NCI-H1436 (cell line): Measurements from ENCODE around the gene ST6GALNAC6.
A peak's percentile ranks its signal among the peaks of the same experiment; 100 is the strongest.

Source experiments
- DNase-seq: peaks from one replicate; lab custom pipeline; 2025; lab: John Stamatoyannopoulos, UW

Gene ST6GALNAC6, protein sequence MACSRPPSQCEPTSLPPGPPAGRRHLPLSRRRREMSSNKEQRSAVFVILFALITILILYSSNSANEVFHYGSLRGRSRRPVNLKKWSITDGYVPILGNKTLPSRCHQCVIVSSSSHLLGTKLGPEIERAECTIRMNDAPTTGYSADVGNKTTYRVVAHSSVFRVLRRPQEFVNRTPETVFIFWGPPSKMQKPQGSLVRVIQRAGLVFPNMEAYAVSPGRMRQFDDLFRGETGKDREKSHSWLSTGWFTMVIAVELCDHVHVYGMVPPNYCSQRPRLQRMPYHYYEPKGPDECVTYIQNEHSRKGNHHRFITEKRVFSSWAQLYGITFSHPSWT

DNA sequence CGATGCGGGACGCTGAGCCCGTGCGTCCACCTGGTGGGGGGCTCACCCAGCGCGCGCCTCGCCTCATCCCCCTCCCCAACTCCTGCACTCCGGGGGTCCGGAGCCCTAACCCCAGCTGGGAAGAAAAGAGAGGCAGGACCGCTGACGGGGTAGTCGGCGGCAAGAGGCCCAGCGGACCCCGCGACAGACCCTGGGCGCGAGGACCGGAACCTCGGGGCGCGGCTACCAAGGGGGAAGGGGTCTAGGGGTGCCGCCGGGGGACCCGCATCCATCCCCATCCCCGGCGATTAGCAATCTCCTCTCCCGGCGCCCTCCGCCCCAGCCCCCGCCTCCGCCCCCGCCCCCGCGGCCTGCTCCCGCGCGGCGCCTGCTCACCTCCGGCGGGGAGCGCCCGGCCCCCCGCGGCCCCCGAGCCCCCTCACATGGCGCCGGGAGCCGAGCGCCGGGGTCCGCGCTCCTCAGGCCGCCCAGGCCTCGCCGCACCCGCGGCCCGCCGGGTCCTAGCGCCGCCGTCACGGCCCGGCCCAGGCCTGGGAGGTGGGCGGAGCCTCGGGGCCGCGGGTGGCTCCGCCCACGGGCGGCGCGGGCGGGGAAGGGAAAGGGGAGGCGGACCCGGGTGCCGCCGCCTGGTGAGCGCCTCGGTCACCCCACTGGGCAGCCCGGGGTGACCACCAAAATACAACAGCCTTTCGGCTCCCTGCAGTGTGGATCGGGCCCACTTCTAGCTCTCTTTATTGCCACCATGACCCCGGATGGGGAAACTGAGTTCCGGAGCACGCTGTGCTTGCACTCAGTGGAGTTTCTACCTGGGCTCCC lies at the start of gene ST6GALNAC6:
ST6GALNAC6 (minus strand) TSS at position 476 of the 816 bp plus-strand sequence. CDS start 1,622 bp downstream, outside the sequence.
- peak; percentile 55 for DNase-seq

DNA sequence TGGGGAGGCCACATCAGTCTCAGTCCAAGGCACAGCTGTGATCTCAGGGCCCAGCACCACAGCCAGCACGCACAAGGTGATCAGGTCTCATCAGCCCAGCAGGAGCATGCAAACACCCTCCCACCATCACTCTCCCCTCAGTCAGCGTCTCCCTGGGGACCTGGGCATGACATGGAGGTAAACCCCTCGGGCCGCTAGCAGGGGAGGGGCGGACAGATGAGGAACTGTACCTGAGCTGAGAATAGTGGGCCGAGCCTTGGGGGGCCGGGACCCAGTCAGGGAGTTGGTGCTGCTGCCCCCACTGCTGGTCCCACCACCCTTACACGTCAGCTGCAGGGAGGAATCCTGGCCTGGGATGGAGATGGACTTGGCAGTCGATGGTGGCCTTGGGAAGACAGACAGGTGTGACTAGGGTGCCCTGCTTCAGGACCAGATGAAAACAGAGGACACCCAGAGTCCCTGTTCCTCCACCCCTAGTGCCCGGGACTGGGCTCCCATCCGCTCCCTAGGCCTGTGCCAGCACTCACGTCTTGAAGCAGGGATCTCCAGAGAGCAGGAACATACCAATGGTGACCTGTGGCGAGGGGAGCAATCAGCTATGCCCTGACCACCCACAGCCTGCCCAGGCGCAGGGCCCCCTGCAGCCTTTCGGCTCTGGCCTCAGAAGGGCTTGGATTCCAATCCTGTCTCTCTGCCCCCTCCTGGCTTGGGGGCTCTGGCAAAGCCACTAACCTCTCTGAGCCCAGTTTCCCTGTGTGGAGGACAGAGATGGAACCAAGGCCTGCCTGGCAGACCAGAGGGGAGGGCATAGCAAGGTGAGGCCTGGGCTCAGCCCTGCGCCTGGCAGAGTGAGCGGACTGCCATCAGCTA lies 48.7 kb upstream of the ST6GALNAC6 start:
- no peak for DNase-seq

DNA sequence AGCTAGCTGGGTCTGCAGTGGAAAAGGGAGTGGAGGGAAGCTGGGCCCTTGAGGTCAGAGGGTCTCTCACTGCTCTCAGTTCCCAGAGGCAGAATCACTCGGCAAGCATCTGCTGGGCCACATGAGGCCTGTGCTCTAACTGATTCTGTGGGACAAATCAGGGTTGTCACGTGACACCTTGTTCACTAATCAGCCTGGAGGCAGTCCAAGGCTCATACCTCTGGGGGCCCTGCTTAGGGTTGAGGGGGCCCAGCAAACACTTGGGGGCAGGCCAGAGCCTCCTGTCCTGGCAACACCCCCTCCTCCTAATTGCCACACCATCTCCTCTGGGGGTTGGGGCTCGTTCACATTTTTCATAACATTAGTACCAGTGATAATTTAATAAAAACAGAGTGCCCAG lies 47.3 kb upstream of the ST6GALNAC6 start:
- no peak for DNase-seq

DNA sequence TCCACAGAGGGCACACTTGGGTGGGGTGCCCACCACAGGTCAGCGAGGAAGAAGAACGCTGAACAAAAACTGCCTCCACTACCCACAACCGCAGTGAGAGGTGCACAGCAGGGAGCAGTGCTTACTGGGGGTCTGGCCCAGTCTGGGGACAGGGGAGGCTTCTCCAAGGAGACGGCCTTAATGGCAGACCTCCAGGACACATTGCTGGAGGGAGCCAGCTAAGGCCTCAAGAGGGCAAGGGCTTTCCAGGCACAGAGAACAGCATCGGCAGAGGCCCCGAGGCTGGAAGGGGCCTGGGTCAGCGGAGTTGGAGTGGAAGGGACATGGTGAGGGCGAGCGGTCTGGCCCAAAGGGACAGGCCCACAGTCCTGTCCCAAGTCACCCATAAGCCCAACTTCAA lies 46.5 kb upstream of the ST6GALNAC6 start:
- DNase-seq: no peak

DNA sequence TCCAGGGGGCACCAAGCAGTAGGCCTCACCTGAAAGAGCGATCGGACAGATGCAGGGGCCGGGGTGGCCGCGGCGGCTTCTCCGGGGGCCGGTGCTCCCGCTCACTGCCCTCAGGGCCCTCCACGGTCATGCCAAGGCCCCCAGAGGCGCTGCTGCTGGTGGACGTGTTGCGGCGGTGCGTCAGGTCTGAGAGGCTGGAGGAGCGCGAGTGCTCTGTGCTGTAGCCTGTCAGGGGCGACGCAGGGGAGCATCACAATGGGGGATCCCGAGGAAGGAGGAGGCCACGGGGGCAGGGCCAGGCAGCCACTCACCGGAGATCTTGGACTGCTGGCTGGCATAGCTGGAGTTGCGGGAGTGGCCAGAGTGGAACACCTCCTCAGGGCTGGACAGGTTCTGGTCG lies 45.9 kb upstream of the ST6GALNAC6 start:
- DNase-seq: no peak

DNA sequence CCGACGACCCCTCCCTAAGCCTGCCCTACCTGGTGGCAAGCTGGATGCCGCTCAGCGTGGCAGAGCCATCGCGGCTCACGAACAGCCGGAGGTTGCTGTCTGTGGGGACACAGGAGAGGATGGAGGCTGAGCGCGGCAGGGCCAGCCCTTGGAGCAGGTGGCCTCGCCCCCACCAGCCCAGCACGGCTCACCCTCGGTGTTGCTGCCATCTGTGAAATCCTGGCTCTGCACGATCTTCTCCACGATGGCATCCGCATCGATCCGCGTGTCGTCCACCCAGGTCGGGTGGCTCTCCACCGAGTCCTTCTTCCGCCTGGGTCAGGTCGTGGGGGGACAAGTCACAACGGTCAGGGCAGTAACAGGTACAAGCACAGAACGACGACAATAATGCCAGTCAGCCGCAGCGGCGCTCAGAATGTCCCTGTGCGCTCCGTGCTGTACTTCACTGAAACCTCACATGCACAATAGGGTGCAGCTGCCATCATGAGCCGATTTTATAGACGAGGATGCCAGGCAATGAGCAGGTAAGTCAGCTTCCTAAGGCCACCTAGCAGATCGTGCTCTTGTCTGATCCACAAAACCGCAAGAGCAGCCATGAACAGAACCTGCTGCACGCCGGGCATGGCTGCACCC lies 45.3 kb upstream of the ST6GALNAC6 start:
- no peak for DNase-seq

DNA sequence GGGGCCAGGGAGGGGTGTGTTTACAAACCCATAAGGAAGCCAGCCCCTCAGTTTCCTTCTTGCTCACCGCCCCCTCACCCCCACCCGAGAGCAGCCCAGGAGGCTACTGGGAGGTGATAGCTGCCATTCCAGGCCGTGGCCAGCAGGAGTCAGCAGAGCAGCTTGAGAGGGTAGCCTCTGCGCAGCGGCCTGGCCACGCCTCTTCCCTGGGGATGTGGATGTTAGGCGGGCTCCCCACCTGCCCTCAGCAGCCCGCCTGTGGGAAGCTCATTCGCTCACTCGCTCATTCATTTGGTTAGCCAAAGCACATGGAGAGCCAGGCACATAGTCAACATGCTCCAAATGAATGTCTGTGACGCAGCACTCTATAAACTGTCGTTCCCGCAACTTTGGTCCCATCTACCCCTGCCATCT lies 44.3 kb upstream of the ST6GALNAC6 start:
- peak; percentile 92 for DNase-seq

DNA sequence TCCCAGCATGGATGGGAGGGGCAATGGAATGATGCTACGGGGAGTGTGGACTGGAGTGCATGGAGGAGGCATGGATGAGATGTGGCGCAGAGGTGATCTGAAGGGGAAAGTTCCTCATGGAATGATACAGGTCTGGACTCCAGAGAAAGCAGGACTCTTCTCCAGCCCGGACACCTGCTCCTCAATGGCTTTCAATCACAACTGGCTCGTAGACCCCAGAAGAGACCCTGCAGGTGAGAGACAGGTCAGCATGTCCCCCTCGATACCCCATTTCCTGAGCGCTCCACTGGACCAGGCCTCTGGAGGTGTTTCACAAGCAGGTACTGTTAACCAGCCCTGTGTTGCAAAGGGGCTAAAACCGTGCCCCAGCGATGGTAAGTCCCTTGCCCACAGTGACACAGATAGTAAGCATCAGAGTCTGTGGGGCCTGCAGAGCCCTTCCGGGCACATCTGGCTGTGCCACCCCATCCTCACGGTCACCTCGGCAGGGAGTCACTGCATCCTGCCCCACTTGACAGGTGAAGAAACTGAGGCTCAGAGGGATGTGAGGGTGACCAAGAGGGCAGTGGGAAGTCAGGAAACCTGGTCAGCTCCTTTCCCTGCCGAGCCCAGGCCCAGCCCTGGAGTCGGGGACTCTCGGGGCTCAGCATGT lies 43.7 kb upstream of the ST6GALNAC6 start:
- DNase-seq: no peak

DNA sequence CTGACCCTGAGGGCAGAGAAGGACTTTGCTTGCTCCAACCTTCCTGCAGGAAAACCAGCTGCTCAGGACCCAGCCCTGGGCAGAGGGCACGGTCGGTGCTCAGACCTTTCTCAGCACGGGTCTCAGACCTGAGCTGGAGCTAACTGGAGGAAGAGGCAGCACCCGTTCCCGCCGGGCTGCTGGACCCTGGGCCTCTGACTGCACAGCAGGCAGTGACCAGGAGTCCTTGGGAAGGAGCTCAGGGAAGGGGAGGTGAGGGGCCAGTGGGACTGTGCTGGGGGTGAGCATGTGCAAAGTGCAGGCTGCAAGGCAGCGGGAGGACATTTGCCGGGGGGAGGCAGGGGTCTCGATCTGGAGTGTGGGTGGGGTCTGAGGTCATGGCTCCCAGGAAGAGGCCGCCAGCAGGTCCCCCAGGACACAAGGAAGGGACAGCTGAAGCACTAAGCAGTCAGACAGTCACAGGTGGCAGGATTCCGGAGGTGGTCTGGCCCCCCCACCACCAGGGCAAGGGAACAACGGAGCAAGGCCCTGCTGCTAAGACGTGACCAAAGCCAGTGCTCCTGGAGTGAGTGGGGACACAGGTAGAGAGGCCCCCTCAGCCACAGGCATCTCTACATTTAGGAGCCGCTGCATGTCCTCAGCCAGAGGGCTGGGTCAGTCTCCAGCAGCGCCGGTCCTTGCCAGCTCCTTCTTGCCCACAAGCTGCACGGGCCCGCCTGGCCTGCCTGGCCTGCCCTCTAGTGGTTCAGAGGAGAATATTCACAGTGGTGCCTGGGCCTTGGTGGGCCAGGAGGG lies 43.0 kb upstream of the ST6GALNAC6 start:
- DNase-seq: peak; percentile 32

DNA sequence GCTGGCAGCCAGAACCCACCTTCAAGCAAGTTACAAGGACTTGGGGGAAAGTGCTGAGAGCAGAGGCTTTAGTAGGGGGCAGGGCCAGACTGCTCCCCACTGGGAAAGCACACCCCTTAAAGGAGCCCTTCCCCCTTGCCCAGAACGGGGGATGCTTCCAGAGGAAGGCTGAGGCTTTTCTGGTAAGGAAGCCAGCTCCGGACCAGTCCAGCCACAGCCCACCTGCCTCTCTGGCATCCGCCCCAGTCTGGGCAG lies 42.5 kb upstream of the ST6GALNAC6 start:
- DNase-seq: no peak

DNA sequence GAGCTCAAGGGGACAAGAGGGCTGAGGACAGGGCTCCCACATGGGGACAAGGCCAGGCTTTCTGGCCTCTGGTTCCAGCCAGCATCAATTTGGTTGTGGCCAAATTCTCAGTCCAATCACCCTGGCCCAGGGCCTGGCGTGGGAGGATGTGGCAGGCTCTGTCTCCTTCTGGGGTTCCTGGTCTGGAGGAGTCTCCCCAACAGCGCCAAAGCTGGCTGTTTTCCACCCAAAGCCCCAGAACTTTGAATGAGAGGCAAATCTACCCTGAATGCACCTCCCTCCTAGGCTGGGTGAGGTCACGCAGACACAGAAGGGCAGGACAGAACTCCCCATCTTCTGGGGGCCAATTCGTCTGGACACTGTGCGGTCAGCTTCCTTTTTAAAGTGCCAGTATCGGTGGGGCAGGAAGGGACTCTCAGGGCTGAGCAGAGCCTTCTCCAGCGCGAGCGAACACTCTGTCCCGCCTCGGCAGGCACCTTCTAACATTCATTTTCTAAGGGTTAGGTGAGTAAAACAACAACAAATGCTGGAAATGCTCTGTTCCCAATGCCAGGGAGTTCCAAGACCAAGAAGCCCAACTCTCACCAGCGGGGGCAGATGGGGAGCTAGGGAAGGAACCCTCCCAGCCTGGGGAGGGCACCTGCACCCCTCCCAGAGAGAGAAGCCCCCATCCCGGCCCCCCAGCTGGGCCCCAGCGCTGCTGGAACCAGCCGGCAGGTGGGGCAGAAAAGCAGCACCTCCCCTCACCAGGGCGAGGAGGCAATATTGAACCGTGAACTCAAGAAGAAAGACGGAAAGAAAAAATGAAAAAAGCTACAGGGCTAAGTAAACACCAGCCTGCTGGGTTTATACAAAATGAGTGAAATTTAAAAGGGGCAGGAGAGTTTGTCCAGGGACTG lies 41.9 kb upstream of the ST6GALNAC6 start:
- no peak for DNase-seq

DNA sequence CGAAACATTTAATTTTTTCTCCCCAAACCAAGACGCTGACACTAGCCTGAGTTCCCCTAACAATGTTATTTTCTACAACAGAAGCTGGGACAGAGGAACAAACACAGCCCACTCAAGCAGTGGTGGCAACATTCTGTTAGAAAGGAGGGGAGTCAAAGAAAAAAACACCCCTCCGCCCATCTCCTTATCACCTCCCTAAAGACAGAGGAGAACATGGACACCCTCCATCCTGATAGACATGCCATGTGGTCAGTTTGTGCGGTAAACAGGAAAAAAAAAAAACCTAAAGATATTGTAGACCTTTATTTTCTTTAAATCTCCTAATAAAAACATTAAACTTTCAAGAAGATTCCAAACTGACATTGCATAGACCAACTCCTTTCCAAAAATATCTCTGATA lies 41.2 kb upstream of the ST6GALNAC6 start:
- DNase-seq: no peak

DNA sequence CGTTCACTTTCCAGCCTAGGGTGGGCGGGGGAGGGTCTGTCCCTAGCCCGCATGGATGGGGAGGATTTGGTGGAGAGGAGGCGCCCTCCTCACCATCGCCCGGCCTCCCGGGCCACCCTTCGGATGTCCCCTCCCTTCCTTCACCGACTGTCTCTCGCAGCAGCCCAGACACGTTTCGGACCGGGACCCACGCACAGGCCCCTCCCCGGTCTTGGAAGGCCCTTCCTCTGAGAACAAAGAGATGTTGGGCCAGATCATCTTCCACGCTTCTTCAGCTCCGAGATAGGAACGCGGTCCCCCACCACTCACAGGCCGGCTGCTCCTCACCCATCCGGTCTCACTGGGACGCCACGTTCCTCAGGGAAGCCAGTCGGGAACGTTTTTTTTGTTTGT lies 38.9 kb upstream of the ST6GALNAC6 start:
- DNase-seq: no peak

DNA sequence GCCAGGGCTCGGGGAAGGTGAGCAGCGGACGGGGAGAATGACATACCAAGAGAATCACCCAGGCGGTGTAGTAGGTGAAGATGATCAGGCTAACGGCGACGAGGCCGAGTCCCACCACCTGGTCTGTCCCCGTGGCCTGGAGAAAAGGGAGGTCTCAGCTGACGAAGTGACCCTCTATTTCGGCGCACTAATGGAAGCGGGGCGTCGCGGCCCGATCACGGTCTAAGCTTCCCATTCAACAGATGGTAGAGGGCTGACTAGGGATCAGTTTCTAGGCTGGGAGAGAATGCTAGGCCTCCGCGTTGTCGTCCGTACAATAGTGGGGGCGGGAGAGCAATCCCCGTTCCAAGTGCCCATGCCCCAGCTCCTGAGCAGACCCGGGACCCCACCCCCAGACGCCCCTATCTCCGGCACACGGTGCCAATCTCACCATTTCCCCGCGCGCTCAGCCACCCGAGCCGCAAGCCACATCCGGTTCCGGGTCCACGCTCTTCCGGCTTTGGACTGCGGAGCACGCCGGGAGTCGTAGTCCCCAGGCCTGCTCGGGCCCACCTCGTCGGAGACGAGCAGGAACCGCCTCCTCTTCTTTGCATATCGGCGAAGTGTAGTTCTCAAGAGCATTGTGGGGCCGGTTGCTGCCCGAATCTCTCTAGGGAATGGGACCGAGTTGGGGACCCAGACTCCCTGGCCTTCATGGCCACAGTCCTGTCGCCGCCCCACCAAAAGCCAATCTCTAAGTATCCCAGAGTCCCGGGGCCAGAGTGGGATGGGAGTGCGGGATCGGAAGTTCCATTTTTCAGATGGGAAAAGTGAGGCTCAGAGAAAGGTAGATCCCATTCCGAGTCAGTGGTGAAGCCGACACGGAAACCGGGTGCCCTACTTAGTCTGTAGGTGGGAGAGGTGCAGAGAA lies 38.2 kb upstream of the ST6GALNAC6 start, which contains the start of gene DPM2:
DPM2 (minus strand) TSS at position 467 of the 910 bp plus-strand sequence; CDS start at position 433, 34 bp downstream.
- DNase-seq: peak; percentile 66

DNA sequence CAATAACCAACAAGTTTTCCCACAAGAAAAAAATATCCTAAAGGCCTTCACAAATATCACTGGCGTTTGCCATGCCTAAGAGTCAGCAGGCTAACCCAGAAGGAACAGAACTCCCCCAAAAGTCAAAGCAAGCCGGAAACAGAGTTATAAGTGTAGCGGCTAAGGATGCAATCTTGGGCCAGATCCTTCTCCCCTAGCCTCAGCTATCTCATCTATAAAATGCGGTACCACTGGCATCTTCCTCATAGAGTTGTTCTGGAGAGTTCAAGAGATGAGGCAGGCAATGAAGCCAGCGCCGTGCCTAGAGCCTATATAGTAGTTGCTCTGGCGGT lies 37.6 kb upstream of the ST6GALNAC6 start:
- DNase-seq: no peak

DNA sequence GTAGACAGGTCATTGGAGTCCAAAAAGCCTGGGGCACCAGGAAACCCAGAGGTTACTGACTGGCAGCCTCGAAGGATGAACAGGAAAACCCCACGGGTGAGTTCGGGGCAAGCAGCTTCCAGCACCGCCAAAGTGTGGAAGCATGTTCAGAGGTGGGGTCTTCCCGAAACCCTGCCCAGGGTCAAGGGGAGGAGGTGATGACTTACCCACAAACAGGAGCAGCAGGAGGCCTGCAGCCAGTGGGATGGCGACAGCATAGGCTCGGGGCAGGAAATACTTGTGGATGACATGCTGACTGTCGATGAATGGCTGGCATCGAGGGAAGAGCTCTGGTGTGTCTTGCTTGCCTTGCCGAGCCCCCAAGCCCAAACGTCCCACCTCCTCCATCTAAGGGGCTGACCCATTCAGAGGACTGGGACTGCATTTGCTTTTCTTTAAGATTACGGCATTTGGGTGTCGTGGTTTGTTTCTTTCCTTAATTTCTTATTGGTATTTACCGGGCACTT lies 37.0 kb upstream of the ST6GALNAC6 start:
- no peak for DNase-seq

DNA sequence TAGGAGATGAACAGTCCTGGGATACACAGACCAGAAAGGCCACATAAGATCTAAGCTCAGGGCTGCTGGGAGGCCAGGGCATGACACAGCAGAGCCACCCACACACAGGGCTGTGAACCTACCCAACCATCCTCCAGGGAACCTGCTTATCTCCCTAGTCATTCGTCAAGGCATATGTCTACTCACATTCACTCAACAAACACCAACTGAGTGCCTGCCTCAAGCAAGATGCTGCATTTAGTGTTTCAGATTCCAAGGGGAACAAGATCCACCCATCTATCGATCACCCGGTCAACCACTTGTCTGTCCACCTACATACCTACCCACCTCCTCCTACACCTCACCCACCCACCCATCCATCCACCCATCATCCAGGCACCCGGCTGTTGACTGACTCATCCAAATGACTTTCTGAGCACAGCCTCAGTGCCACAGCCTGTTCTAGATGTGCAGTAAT lies 36.4 kb upstream of the ST6GALNAC6 start:
- DNase-seq: no peak

DNA sequence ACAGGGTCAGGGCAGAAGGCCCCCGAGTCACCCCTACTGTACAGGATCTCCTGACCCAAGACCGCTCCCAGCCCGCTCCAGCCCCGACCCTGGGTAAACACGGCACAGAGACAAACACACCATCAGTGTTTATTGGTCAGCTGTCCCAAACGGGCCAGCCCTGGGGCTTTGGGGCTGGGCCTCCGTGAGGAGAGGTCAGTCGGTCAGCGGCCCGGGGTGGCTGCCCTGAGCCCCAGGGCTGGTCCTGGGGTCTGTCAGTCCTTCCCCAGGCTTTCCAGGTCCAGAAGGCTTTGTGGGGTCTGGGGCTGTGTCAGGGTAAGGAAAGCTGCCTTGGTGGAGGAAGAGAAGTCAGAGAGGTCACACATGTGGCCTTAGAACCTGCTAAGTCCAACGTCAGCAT lies 35.6 kb upstream of the ST6GALNAC6 start:
- DNase-seq: no peak
